HG03342 (cell line): ENCODE results near the gene NEDD4.
"Not testable (repeated sequence)": the region's sequence is repeated elsewhere in the genome, so short reads cannot be mapped to it uniquely, and the experiment has no call there.

ENCODE experiments used
- ATAC-seq: cut with Tn5 transposase; IDR thresholded peaks from one replicate; pipeline ENCODE4 v1.9.1; 2021; ENCODE audit warnings: mild to moderate bottlenecking, moderate library complexity; ENCODE audit not compliant: unreplicated experiment

Gene NEDD4

DNA sequence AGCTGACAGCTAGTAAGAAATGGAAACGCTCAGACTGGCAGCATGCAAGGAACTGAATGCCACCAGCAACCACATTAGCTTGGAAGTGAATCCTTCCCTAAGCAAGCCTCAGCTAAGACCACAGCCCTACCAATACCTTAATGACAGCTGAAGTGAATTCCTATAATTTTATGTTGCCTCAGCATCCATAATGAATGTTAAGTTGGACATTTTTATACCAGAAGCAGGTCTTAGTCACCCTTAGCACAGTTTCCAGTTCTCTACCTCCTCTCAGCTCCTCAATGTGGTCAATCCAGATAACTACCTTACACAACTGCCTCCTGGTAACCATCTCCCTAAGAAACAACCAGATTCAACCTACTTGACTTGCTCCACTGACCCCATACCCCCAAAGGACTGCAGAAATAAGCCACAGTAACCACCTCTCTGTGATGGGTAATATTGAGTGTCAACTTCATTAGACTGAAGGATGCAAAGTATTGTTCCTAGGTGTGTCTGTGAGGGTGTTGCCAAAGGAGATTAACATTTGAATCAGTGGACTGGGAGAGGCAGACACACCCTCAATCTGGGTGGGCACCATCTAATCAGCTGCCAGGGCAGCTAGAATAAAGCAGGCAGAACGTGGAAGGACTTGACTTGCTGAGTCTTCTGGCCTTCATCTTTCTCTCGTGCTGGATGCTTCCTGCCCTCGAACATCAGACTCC lies 33.5 kb downstream of the NEDD4 start:
- no peak for ATAC-seq

DNA sequence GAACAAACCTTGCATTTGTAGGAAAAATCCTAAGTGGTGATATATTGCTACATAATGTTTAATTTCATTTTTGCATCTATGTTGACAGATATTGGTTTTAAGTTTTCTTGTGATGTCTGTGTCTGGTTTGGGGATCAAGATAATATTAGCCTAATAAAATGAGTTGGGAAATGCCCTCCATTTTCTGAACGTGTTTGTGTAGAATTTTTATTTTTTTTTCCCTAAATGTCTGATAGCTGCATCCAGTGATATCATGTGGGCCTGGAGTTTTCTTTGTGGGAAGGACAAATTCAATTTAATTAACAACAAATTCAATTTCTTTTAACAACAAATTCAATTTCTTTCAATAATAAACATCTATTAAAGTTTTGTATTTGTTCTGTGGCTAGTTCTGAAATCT lies 35.1 kb downstream of the NEDD4 start:
- no peak for ATAC-seq

DNA sequence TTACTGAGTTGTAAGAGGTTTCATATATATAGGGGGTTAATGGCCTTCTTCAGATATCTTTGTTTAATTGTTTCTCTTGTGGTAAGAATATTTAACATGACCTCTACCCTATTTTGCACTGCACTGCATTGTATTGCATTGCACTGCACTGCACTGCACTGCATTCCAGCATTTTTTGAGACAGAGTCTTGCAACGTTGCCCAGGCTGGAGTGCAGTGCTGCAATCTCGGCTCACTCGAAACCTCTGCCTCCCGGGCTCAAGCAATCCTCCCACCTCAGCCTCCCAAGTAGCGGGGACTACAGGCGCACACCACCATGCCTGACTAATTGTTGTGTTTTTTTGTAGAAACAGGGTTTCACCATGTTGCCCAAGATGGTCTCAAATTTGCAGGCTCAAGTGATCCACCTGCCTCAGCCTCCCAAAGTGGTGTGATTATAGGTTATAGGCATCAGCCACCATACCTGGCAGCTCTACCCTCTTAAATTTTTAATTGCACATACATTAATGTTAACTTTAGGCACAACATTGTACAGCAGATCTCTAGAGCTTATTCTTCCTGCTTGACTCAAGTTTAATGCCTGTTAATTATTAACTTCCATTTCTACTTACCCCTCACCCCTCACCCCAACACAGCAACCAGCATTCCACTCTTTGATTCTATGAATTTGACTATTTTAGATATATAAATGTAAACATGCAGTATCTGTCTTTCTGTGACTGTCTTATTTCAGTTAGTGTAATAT lies 38.4 kb downstream of the NEDD4 start:
- no peak for ATAC-seq

DNA sequence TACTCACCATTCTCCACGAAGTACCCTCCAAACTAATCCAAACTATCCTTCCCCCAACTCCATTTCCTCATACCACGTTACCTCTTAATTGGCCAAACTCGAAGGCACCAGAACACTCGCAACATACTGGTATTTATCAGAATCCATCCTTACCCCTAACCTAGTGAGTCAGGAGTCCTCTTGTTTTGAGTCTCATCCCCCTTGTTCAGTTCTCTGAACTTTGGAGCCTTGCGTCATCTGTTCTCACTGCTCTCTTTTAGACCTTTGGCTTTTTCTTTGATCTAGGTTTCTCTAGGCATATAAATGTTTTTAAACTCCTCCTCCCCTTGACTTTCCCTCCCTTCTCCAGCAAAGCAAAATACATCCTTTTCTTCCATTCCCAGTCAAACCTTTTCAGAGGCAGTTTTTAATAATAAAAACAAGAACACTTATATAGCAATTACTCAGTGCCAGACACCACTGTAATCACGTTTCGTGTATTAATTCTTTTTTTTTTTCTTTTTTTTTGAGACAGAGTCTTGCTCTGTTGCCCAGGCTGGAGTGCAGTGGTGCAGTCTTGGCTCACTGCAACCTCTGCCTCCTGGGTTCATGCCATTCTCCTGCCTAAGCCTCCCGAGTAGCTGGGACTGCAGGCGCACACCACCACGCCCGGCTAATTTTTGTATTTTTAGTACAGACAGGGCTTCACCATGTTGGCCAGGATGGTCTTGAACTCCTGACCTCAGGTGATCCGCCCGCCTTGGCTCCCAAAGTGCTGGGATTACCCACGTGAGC lies 40.7 kb downstream of the NEDD4 start:
- not testable (repeated sequence) for ATAC-seq

DNA sequence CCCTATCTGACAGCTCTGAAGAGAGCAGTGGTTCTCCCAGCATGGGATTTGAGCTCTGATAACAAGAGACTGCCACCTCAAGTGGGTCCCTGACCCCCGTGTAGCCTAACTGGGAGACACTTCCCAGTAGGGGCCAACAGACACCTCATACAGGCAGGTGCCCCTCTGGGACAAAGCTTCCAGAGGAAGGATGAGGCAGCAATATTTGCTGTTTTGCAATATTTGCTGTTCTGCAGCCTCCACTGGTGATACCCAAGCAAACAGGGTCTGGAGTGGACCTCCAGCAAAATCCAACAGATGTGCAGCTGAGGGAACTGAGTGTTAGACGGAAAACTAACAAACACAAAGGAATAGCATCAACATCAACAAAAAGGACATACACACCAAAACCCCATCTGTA lies 48.8 kb downstream of the NEDD4 start:
- ATAC-seq = not testable (repeated sequence)

DNA sequence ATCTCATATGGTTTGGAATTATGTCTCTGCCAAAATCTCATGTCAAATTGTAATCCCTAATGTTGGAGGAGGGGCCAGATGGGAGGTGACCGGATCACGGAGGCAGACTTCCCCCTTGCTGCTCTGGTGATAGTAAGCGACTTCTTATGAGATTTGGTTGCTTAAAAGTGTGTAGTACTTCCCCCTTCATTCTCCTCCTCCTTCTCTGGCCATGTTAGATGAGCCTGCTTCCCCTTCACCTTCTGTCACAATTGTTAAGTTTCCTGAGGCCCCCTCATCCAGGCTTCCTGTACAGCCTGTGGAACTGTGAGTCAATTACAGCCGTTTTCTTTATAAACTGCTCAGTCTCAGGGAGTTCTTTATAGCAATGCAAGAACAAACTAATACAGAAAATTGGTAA lies 51.1 kb downstream of the NEDD4 start:
- no peak for ATAC-seq

DNA sequence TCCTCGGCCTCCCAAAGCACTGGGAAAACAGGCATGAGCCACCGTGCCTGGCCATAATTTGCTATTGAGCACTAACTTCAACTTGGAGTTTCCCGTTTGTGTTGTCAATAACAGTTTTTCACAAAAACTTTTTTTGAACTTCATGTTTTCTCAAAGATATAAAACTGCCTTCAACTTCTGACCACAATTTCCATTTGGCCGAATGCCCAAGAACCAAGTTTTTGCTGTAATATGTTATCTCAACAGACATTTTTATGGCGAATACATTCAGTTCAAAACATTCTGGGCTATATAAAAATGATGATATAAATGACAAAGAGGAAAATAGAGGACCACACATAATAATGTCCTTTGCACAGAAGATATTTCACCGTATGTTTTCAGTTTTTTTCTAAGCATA lies 56.4 kb downstream of the NEDD4 start:
- ATAC-seq = no peak

DNA sequence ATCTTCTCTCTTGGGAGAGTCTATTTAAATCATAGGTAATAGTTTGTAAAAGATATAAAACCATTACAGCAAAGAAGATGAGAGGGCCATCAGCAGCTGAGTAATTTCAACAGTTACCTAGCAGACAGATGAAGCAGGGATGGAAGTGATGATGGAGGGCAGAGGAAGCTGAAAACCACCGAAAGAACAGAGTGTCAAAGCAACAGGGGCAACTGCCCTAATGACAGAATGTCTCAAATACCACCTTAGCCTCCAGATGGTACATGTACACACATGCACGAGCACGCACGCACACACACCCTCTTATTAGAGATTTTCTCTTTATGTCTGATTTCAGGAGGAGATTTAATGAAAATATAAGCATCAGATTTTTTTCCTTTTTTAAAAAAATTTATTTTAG lies 64.5 kb downstream of the NEDD4 start:
- no peak for ATAC-seq

DNA sequence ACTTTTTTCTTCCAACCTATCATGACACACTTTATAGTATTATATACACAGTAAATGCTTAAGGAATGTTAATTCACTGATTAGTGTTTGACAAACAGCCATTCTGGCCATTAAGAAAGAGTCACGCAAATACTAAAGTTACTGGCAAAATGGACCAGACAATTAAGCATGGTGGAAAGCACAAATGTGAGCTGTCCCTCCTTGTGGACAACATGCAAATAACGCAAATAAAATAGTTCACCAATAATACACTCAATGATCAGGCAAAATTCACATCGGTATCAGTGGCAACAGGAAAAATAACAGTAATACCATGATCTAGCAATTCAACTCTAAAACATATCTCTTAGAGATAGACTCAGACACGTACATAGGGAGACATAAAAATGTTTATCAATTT lies 71.7 kb downstream of the NEDD4 start:
- ATAC-seq = no peak

DNA sequence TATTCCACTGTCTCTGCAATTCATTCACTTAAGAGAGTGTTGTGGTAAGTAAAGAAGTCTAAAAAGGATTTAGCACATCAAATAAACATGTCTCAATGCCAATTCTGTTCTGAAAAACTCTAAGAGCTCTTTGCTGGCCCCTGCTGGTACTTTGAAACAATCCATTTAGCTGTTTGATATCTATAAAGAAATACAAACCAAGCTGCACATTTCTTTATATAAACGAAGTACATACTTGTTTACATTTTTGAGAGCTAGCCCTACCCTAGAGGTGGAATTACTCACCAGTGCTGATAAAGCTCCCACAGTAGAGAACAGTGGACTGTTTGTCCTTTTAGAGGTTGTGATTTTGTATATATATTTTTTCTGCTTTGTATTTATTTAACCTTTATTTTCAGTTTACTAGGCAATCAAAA lies 75.5 kb downstream of the NEDD4 start:
- ATAC-seq = no peak

DNA sequence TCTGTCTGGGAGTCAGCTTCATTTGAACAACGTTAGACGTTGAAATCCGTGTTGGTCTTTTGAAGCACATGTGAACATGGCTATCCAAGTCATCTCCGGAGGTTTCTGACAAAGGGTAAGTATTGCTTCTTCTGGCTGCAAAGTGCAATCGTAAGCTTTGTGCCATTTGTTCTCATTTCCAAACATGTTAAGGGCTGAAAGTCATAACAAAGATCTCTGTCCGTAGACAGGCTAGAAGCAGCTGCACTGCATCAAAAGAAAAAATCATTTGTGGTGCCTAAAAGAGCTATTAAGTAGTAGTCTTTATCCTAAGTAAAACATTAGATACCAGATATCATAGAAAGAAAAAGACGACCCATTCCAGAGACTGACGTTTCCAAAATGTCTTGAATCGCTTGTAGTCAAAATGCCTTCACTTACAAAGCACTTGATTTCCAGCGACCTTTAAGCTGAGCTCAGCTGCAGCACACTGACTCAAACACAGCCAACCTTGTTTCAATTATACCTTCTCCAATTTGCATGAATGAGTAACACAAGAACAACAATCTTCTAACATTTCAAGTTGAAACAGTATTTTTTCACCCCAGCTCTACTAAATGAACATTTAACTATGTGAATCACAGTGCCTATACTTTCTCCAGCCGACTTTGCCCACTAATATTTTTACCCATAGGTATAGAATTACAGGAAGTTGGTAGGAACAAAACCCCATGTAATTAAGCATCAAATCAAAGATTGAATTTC lies 76.6 kb downstream of the NEDD4 start:
- ATAC-seq = no peak

DNA sequence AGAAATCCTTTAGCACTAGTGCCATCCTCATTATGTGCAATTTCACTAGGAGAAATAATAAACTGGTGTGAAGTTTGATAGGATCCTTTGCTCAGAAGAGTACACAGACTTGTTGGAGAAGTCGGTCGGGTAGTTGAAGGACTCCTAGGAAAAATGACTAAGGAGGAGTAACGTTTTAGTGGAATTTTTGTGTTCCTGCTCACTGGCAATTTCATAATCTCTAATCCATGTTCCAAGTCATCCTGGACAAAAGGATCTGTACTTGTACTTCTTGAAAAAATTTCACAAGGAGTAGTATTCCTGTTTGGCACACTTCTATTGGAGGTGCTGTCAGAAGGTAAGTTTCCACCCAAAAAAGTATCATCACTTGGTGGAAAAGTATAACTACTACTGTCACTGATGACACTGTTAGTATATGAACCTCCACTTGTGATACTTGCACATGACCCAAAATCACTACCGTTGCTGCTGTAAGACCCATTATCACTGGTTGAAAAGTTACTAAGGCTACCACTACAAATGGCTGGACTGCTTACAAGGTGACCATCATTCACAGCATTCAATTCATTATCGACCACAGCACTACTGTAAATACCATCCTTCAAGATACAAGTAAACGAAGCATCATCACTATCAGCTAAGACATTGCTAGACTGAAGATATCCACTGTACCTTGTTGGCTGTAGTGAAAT lies 77.4 kb downstream of the NEDD4 start:
- no peak for ATAC-seq

DNA sequence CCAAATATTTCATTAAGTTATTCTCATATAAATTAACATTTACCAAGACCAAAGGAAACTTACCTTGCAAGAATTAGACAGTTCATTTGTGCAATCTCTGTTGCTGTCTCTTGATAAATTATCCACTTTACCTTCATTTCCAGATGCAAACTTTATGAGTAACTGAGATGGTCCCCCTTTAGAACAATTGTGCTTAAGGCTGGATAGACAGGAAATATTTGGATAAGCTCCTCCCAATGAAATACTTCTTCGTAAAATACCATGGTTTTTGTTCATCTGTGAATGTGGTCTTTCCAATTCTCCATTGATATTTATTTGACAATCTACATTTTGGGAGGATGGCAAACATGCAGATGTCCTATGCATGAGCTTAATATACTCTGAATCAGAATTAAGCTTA lies 78.2 kb downstream of the NEDD4 start:
- ATAC-seq = no peak

DNA sequence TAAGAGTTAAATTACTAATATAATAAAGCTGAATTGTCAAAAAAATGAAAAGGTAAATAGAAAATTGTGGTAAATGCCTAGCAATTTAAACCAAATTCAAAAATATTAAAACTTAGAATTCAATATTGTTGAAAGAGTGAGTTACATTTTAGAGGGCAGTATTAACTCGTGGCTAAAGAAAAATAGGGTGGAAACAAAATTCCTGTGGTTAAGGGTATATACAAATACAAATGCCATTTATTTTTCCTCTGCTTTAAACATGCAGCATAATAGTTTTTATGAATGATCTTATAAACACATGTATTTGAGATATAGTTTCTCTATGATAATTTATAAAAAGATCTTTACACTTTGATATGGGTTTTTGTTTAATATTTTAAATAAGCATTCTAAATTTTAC lies 79.0 kb downstream of the NEDD4 start:
- no peak for ATAC-seq

DNA sequence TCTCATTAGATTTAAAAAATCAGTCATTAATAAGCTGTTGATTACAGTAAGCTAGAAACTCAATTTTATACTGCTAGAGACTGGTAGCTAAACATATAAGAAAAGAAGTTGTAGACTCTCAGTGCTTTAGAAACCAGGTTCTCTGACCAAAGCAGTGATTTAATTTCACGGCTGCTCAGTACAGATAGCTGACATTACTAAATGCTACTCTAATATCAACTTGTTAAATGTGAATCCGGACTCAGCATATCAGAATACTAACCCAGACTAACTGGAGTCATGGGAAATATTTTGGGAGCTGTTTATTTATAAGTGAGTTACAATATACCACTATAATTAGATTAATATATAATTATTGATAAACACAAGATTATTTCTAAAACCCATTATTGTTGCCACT lies 80.4 kb downstream of the NEDD4 start:
- ATAC-seq = no peak

DNA sequence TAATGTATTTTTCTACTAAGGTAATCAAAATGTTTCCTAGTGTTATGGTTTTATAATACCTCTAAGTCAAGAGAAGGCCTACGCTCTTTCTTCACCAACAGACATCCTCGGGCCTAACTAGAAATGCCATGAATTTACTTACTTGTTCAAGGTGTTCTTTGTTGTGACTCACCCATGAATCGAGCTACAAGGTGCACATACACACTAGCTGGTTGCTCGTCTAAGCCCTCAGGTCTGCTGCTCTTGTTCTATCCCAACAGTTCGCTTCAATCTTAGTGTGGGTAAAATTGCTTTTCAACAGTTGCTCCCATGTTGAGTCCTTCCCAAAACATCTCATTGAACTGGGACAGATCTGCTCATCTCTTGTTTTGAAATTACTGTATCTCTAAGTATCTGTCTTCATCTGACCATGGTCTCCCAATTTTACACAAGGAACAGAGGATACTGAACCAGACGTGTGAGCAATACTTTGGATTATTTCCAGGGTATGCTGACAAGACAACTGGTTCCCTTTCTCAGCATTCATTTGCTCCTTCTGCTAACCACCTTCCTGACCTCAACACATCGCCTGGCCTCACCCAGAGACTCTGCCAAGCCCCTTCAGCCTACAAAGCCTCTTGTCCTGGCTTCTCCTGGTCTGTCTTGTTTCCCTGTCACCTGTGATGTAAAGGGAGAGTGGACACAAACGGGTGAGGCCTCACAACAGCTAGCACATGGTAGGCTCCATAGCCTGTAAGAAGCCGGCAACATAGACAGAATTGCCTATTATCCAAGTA lies 84.2 kb downstream of the NEDD4 start:
- no peak for ATAC-seq

DNA sequence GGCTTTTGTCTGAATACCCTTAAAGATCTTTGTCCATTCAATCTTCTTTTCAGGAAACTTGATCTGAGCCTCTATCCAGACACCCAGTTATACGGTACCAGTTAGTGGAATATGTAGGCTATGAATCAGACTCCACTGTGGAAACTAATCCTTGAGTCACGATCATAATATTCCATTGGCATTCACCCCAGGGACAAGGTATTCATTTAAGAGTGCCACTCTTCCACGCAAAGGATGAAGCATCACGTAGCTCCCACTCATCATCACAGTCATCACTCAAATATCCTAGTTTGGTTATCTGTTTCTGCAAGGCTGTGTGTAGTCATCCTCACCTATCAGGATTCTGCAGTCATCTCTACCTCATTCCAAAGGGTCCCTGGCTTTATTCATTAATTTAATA lies 85.6 kb downstream of the NEDD4 start:
- no peak for ATAC-seq

DNA sequence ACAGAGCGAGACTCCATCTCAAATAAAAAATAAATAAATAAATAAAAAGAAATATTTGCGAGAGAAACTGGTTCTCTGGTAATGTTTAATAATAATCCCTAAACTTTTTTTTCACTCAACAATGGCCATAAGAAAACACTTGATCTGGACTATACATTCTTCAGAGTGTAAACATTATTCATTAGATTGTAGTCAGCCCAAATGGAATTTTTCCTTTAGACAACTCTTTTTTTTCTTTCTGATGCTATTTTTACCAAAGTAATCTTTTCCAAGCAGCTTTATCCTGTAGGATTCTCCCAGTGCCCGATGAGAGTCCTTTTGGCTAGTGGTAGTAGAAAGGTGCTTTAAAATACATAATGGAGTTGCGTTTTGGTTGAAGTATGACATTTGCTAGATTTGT lies 90.4 kb downstream of the NEDD4 start:
- no peak for ATAC-seq

DNA sequence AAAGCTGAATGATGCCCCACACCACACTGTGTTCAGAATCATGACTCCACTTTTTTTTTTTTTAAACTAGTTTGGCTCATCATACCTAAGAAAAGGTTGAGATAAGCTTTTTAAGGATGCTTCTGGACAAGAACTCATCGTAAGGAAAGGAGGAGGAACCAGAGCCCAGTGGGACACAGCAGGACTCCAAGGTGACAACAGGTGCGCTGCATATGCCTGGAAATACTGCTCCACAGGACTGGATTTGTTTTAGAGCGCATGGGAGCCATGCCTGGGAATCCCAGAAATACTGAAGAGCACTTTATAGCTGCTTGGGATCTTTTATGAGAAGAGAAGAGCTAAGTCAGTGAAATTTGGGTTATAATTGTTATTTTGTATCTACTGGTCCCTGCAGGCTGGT lies 93.4 kb downstream of the NEDD4 start:
- no peak for ATAC-seq

DNA sequence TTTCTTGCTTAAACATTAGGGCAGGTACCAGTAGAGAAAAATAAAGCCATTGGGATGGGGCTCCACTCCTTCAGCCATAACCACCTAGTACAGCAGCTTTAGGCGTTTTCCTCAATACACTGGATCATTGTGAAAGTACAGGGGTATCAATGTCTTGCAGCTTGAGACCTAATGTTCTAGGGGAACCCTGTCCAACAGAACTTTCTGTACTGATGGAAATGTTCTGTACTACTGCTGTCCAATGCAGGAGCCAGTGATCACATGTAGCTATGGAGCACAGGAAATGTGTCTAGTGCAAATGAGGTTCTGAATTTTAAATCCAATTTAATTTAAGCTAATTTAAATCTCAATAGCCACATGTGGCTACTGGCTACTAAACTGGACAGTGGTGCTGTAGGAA lies 93.9 kb downstream of the NEDD4 start:
- ATAC-seq = no peak
